Suprapubic skin (tissue), 4 donors: ENCODE data around the gene RERE.

Experiments used
- EP300 ChIP-seq: sonication (generic); formaldehyde crosslinking; IDR thresholded peaks from one replicate; pipeline ENCODE4 v1.6.1; 2017; ENCODE audit warnings: antibody characterized with exemption
- POLR2A ChIP-seq, 2 donors: fragments of 450-650 bp; IDR thresholded peaks; one replicate each; pipeline ENCODE4 v1.6.1; 2017; ENCODE audit warnings: antibody characterized with exemption in 2 of 2, mild to moderate bottlenecking in 2 of 2, moderate library complexity in 2 of 2
- POLR2AphosphoS5 ChIP-seq, 3 donors: sonication (generic); formaldehyde crosslinking; IDR thresholded peaks; one replicate each; pipeline ENCODE4 v1.6.1; 2017; ENCODE audit warnings: antibody characterized with exemption in 3 of 3
- TF ChIP-seq, protein P1 (sequence below), 2 donors: fragments of 200-600 bp in 1 of 2; fragments of 450-650 bp in 1 of 2; sonication (generic) in 1 of 2; IDR thresholded peaks; one replicate each; pipeline ENCODE4 v1.5.1; 2016 to 2019; ENCODE audit warnings: antibody characterized with exemption in 2 of 2, mild to moderate bottlenecking in 1 of 2, moderate library complexity in 1 of 2

- no peak for TF ChIP-seq POLR2A (IDR thresholded peaks at IDR 0.05)
- TF ChIP-seq, protein P1, sequence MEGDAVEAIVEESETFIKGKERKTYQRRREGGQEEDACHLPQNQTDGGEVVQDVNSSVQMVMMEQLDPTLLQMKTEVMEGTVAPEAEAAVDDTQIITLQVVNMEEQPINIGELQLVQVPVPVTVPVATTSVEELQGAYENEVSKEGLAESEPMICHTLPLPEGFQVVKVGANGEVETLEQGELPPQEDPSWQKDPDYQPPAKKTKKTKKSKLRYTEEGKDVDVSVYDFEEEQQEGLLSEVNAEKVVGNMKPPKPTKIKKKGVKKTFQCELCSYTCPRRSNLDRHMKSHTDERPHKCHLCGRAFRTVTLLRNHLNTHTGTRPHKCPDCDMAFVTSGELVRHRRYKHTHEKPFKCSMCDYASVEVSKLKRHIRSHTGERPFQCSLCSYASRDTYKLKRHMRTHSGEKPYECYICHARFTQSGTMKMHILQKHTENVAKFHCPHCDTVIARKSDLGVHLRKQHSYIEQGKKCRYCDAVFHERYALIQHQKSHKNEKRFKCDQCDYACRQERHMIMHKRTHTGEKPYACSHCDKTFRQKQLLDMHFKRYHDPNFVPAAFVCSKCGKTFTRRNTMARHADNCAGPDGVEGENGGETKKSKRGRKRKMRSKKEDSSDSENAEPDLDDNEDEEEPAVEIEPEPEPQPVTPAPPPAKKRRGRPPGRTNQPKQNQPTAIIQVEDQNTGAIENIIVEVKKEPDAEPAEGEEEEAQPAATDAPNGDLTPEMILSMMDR (IDR thresholded peaks at IDR 0.05) = no peak
- no peak for TF ChIP-seq POLR2AphosphoS5 (IDR thresholded peaks at IDR 0.05)
- TF ChIP-seq EP300 = no peak
Observed at GRCh38 chr1:8482979-8483381, 334.5 kb downstream of the RERE start.
